Testis (tissue), 3 donors: ENCODE measurements around the gene CTNNA1. TPM values are rescaled to one million over a fixed set of nuclear protein-coding genes. Genes with fewer than 3 reads are reported as not detected.

Experiments
- DNase-seq: peaks from one replicate; pipeline ENCODE4 v3.0.0-alpha.2; 2019
- H3K27ac ChIP-seq, 2 donors: fragments of 200-600 bp; sonication (generic); one replicate each; pipeline ENCODE4 v1.5.1; 2019
- H3K27me3 ChIP-seq: fragments of 200-600 bp; sonication (generic); one replicate; pipeline ENCODE4 v1.5.1; 2019
- H3K36me3 ChIP-seq: fragments of 200-600 bp; sonication (generic); one replicate; pipeline ENCODE4 v1.5.1; 2017; ENCODE audit warnings: low read depth; ENCODE audit errors: missing control alignments
- H3K4me1 ChIP-seq: fragments of 200-600 bp; sonication (generic); one replicate; pipeline ENCODE4 v1.5.1; 2019
- H3K4me3 ChIP-seq, 2 donors: fragments of 200-600 bp; sonication (generic); one replicate each; pipeline ENCODE4 v1.5.1; 2017 to 2019
- H3K9me3 ChIP-seq: fragments of 200-600 bp; sonication (generic); one replicate; pipeline ENCODE4 v1.5.1; 2017
- POLR2A ChIP-seq: fragments of 450-650 bp; IDR thresholded peaks from one replicate; pipeline ENCODE4 v1.6.1; 2017; ENCODE audit warnings: antibody characterized with exemption, mild to moderate bottlenecking, moderate library complexity
- WGBS, 2 donors: methylation state at CpG; one replicate each; pipeline ENCODE4 v1.1.5; 2018; 5-methylcytosine and 5-hydroxymethylcytosine counted together
- intact Hi-C: fragments of 100-400 bp; cut with DNase I; formaldehyde crosslinking; loops from one replicate; pipeline ENCODE4 v1.15.1; 2023; ENCODE audit warnings: low total_unique reads
- polyA plus RNA-seq: library from polyadenylated mRNA; stranded (reverse); fragments of 350-450 nt; fragmentation: Illumina TruSeq; extraction: RNeasy Lipid Tissue Mini Kit (QIAGEN cat#74804); gene quantifications from one replicate; pipeline ENCODE4 v1.2.3, GENCODE V29; 2014; ENCODE audit warnings: low read depth, low replicate concordance; ENCODE audit not compliant: insufficient read depth
- total RNA-seq, 2 donors: library from RNA; depleted of rRNA; stranded (reverse); fragments of >200 nt; gene quantifications; one replicate each; pipeline ENCODE4 v1.2.3, GENCODE V29; 2016
- TF ChIP-seq, protein P1 (sequence below), 3 experiments: fragments of 450-650 bp in 2 of 3; fragments of 200-600 bp in 1 of 3; sonication (generic) in 1 of 3; IDR thresholded peaks; one replicate each; pipeline ENCODE4 v1.5.1; 2016 to 2019; ENCODE audit warnings: antibody characterized with exemption in 3 of 3, mild to moderate bottlenecking in 2 of 3, moderate library complexity in 1 of 3

Gene CTNNA1
- total and polyA plus RNA-seq, 3 donors from 2014 or later = 107 to 154 (median 135) TPM

DNA sequence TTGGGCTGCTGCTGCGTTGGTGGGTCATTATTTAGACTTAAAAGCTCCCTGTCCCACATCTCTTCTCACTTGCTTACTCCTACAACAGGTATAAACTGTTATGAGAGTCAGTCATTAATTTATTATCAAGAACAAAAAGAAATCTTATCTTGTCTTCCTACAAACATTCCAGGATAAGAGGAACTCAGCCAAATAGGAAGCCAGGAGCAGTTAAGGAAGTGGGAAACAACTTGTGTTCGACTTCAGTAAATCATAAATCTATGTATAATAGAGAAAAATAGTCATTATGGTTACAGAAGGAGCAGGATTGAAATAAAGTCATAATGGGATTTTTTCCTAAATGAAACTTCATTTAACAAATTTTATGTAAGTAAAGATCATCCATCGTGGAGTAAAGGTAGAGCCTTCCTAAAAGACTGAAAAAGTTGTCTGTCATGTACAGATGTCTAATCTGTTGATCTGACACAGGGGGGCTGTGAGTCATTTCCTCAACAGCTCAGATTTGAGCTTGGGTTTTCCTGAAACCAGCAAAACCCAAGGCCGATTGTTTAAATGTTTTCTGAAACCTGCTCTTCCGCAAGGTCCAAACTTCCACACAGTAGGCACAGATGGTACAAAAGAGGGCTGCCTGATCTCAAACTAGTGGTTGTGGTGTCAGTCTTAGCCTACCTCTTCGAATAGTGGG is 147.2 kb downstream of the CTNNA1 start:
- Histone ChIP-seq H3K4me3 (no peak overlapping the region), H3K9me3 (no peaks in the 10 kb centered on the region), H3K4me1 (peaks cover 11% of the 10 kb centered on the region), H3K27me3 (no peaks in the 10 kb centered on the region), H3K27ac (no peak overlapping the region), H3K36me3 (no peaks in the 10 kb centered on the region)
- TF ChIP-seq, protein P1, sequence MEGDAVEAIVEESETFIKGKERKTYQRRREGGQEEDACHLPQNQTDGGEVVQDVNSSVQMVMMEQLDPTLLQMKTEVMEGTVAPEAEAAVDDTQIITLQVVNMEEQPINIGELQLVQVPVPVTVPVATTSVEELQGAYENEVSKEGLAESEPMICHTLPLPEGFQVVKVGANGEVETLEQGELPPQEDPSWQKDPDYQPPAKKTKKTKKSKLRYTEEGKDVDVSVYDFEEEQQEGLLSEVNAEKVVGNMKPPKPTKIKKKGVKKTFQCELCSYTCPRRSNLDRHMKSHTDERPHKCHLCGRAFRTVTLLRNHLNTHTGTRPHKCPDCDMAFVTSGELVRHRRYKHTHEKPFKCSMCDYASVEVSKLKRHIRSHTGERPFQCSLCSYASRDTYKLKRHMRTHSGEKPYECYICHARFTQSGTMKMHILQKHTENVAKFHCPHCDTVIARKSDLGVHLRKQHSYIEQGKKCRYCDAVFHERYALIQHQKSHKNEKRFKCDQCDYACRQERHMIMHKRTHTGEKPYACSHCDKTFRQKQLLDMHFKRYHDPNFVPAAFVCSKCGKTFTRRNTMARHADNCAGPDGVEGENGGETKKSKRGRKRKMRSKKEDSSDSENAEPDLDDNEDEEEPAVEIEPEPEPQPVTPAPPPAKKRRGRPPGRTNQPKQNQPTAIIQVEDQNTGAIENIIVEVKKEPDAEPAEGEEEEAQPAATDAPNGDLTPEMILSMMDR (IDR thresholded peaks at IDR 0.05) = no peak
- TF ChIP-seq POLR2A = no peak
- no peak for DNase-seq
- 70 to 81% methylated on average over 6 of the region's 6 CpGs for WGBS, 2 donors
- intact Hi-C loops = no loop called here

DNA sequence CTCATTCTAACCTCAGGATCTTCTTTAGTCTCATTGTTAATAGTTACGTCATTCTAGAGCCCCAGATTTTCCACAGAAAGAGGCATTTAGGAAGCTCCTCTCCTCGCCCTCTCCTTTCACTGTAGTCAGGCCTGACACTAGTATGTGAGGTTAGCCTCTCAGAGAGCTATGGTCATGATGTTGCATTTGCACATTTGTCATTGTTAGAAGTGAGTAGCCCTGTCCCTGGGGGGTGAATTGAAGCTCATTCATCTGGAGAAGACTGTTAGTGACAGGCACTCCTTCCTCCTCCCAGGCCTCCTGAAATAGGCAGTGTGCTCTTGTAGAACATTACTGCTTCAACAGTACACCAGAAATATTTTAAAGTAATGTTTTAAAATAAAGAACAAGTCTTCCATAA is 148.5 kb downstream of the CTNNA1 start:
- WGBS, 2 donors = 93 to 96% methylated on average over 2 of the region's 2 CpGs
- H3K4me3 ChIP-seq = no peak overlapping the region
- H3K4me1 ChIP-seq = peaks cover 11% of the 10 kb centered on the region
- H3K27ac ChIP-seq = no peak overlapping the region
- TF ChIP-seq, protein P1 (IDR thresholded peaks at IDR 0.05) = no peak
- TF ChIP-seq POLR2A = no peak
- DNase-seq = no peak
- no peaks in the 10 kb centered on the region for H3K36me3 ChIP-seq
- intact Hi-C loops = no loop called here
- H3K9me3 ChIP-seq = no peaks in the 10 kb centered on the region
- no peaks in the 10 kb centered on the region for H3K27me3 ChIP-seq

DNA sequence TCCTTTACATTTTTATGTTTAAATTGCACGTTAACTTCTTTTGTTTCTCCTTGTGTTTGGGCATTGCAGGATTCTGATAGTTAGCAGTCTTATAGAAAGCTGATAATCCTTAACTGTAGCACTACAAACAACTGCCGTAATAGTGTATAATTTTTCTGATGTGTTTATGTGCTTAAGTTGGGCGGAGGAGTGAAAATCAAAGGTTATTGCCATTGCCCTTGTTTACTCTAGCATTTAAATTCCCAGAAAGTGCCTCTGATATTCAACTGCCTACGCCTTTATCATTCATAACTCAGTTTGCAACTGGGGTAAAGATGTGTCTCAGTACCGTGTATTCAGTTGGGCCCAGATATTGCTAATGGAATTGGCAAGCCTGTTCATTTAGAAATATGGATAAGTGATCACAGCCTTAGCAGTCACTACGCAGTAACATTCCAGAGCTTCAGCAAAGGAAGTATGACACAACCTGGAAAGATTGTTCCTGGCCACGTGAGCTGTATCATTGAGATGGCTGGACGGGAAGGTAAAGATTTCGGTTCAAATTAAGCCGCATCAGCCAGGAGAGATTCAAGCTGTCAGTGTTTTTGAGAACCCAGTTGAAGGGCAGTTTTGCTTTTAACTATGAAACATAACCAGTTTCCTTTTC is 150.0 kb downstream of the CTNNA1 start:
- no peak for DNase-seq
- WGBS, 2 donors = 91 to 95% methylated on average over 10 of the region's 10 CpGs
- Histone ChIP-seq H3K27ac (no peak overlapping the region), H3K9me3 (no peaks in the 10 kb centered on the region), H3K36me3 (no peaks in the 10 kb centered on the region), H3K27me3 (no peaks in the 10 kb centered on the region), H3K4me3 (no peak overlapping the region), H3K4me1 (no peaks in the 10 kb centered on the region)
- no peak for TF ChIP-seq POLR2A
- TF ChIP-seq, protein P1 (IDR thresholded peaks at IDR 0.05) = no peak
- intact Hi-C loops = no loop called here

DNA sequence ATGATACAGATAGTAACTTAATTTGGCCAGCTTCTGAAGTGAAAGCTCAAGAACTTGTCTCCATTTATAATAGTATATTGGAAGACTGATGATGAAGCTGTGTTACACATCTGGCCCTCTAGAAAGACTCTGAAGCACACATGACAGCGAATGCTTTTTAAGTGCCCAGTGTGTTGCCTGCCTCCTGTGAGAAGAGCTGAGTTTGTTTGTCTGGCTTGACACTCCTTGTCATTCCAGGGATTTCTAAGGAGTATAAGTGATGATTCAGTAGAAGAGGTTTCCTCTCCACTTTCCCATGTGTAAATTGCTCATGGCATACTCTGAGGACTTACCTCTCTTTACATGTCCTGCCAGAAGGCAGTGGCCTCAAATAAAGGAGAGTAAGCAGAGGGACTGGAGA is 152.3 kb downstream of the CTNNA1 start:
- WGBS, 2 donors = 94 to 100% methylated on average over 1 of the region's 1 CpG
- no peak for DNase-seq
- H3K36me3 ChIP-seq = no peaks in the 10 kb centered on the region
- no peak overlapping the region for H3K27ac ChIP-seq
- H3K4me3 ChIP-seq = no peak overlapping the region
- TF ChIP-seq, protein P1 (IDR thresholded peaks at IDR 0.05) = no peak
- no peak for TF ChIP-seq POLR2A
- no peaks in the 10 kb centered on the region for H3K9me3 ChIP-seq
- intact Hi-C loops = no loop called here
- H3K4me1 ChIP-seq = no peaks in the 10 kb centered on the region
- no peaks in the 10 kb centered on the region for H3K27me3 ChIP-seq

DNA sequence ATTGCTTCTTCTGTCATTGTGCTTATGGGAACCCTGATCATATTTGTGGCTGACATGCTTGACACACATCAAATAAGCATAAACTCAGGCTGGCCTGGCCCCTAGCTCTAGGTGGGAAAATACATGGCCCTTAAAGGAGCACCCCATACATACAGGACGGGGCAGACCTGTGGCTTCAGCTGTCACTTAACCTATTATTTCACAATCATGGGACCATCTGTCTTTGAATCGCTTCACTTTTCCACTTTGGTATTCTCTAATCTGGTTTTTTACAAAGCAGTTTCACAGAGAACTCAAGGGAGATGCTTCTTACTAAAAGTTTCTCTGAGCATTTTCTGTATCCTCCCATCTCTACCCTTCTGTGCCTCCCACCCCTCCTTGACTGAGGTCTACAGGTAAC is 156.5 kb downstream of the CTNNA1 start:
- H3K27me3 ChIP-seq = no peaks in the 10 kb centered on the region

More for the DNA sequence above, 156.5 kb downstream of the CTNNA1 start:
- intact Hi-C loops = no loop called here
- Histone ChIP-seq H3K4me3 (no peak overlapping the region), H3K9me3 (no peaks in the 10 kb centered on the region), H3K4me1 (no peaks in the 10 kb centered on the region), H3K27ac (no peak overlapping the region), H3K36me3 (no peaks in the 10 kb centered on the region)
- TF ChIP-seq, protein P1 (IDR thresholded peaks at IDR 0.05) = no peak
- no peak for TF ChIP-seq POLR2A
- no peak for DNase-seq
- WGBS, 2 donors = 91 to 94% methylated on average over 2 of the region's 2 CpGs
